GM23338 (cell line): ENCODE results near the gene METTL22. TPM values are rescaled to one million over a fixed set of nuclear protein-coding genes. Genes with fewer than 3 reads are reported as not detected.

Experiments
- ATAC-seq: fragments of 200-7000 bp; cut with Tn5 transposase; 3 replicates; pipeline ENCODE4 v1.9.1; 2020
- DNase-seq: peaks from one replicate; pipeline ENCODE4 v3.0.0-alpha.2; 2015; ENCODE audit warnings: low spot score
- H2AFZ ChIP-seq: fragments of 200-600 bp; sonication (generic); 2 replicates; pipeline ENCODE4 v1.8.0; 2016; ENCODE audit warnings: antibody characterized with exemption, mild to moderate bottlenecking, moderate library complexity
- H3F3A ChIP-seq: fragments of 200-600 bp; sonication (generic); replicated peaks from 2 replicates; pipeline ENCODE4 v1.8.0; 2017; ENCODE audit warnings: antibody characterized with exemption, mixed run types, low read depth
- H3K27ac ChIP-seq: fragments of 200-600 bp; sonication (generic); 2 replicates; pipeline ENCODE4 v1.6.1; 2016; ENCODE audit warnings: low read depth
- H3K27me3 ChIP-seq: fragments of 200-600 bp; sonication (generic); 2 replicates; pipeline ENCODE4 v1.8.0; 2016; ENCODE audit warnings: mild to moderate bottlenecking, mixed run types, moderate library complexity; ENCODE audit not compliant: insufficient read depth
- H3K36me3 ChIP-seq: fragments of 200-600 bp; sonication (generic); 2 replicates; pipeline ENCODE4 v1.8.0; 2016; ENCODE audit warnings: mild to moderate bottlenecking; ENCODE audit not compliant: insufficient read depth
- H3K4me1 ChIP-seq: fragments of 200-600 bp; sonication (generic); 2 replicates; pipeline ENCODE4 v1.8.0; 2016; ENCODE audit warnings: mild to moderate bottlenecking, moderate library complexity; ENCODE audit not compliant: insufficient read depth
- H3K4me2 ChIP-seq: fragments of 200-600 bp; sonication (generic); 2 replicates; pipeline ENCODE4 v1.7.1; 2017; ENCODE audit warnings: mixed run types
- H3K4me3 ChIP-seq: fragments of 200-600 bp; sonication (generic); 2 replicates; pipeline ENCODE4 v1.6.1; 2016; ENCODE audit warnings: mixed run types
- H3K79me2 ChIP-seq: fragments of 200-600 bp; sonication (generic); replicated peaks from 2 replicates; pipeline ENCODE4 v1.8.0; 2017; ENCODE audit warnings: mild to moderate bottlenecking; ENCODE audit not compliant: insufficient read depth
- H3K9me2 ChIP-seq: fragments of 200-600 bp; sonication (generic); 2 replicates; pipeline ENCODE4 v1.8.0; 2017; ENCODE audit not compliant: insufficient read depth
- H4K20me1 ChIP-seq: fragments of 200-600 bp; sonication (generic); replicated peaks from 2 replicates; pipeline ENCODE4 v1.8.0; 2017; ENCODE audit warnings: mild to moderate bottlenecking; ENCODE audit not compliant: insufficient read depth
- H3K27ac Mint-ChIP-seq: 2 replicates; pipeline ENCODE4 v1.8.0; 2020; ENCODE audit warnings: inconsistent platforms, mild to moderate bottlenecking, moderate library complexity, mixed read lengths
- H3K27me3 Mint-ChIP-seq: 3 replicates; pipeline ENCODE4 v1.8.0; 2022; ENCODE audit warnings: low read depth, mild to moderate bottlenecking, moderate library complexity, mixed read lengths, inconsistent platforms; ENCODE audit not compliant: insufficient read depth, poor library complexity
- H3K36me3 Mint-ChIP-seq: 3 replicates; pipeline ENCODE4 v1.8.0; 2021; ENCODE audit warnings: low read depth, mild to moderate bottlenecking, inconsistent platforms, moderate library complexity, mixed read lengths
- H3K4me1 Mint-ChIP-seq: 3 replicates; pipeline ENCODE4 v1.8.0; 2020; ENCODE audit warnings: mild to moderate bottlenecking, inconsistent platforms, mixed read lengths
- H3K4me3 Mint-ChIP-seq: 3 replicates; pipeline ENCODE4 v1.8.0; 2021; ENCODE audit warnings: moderate library complexity, mild to moderate bottlenecking, inconsistent platforms, mixed read lengths
- H3K9me3 Mint-ChIP-seq: 3 replicates; pipeline ENCODE4 v1.8.0; 2020; ENCODE audit warnings: moderate library complexity, mild to moderate bottlenecking, inconsistent platforms, mixed read lengths
- CREB1 ChIP-seq: fragments of 250-450 bp; sonication (Bioruptor Pico); IDR thresholded peaks from 2 replicates; pipeline ENCODE4 v1.5.0; 2020; ENCODE audit warnings: low read depth, mild to moderate bottlenecking, moderate library complexity
- ETS1 ChIP-seq: IDR thresholded peaks from 2 replicates; pipeline ENCODE4 v1.6.1; 2016; ENCODE audit warnings: antibody characterized with exemption
- EZH2 ChIP-seq: fragments of 200-600 bp; sonication (generic); IDR thresholded peaks from one replicate; pipeline ENCODE4 v1.8.0; 2017; ENCODE audit warnings: antibody characterized with exemption, mild to moderate bottlenecking, low read depth; ENCODE audit not compliant: unreplicated experiment
- EZH2phosphoT487 ChIP-seq: fragments of 200-600 bp; sonication (generic); IDR thresholded peaks from one replicate; pipeline ENCODE4 v1.8.1; 2018; ENCODE audit warnings: antibody characterized with exemption; ENCODE audit not compliant: unreplicated experiment
- JUNB ChIP-seq: IDR thresholded peaks from one replicate; pipeline ENCODE4 v1.6.1; 2016; ENCODE audit warnings: antibody characterized with exemption; ENCODE audit not compliant: unreplicated experiment
- NANOG ChIP-seq: IDR thresholded peaks from 2 replicates; pipeline ENCODE4 v1.6.1; 2016; ENCODE audit warnings: antibody characterized with exemption, borderline replicate concordance
- POLR2AphosphoS5 ChIP-seq: IDR thresholded peaks from 2 replicates; pipeline ENCODE4 v1.6.1; 2016; ENCODE audit warnings: antibody characterized with exemption, low read depth
- REST ChIP-seq: IDR thresholded peaks from one replicate; pipeline ENCODE4 v1.6.1; 2018; ENCODE audit warnings: antibody characterized with exemption; ENCODE audit not compliant: unreplicated experiment
- STAT1 ChIP-seq: IDR thresholded peaks from one replicate; pipeline ENCODE4 v1.6.1; 2016; ENCODE audit warnings: antibody characterized with exemption; ENCODE audit not compliant: unreplicated experiment
- ZNF114 ChIP-seq: fragments of 250-450 bp; sonication (Bioruptor Pico); IDR thresholded peaks from 2 replicates; pipeline ENCODE4 v1.5.0; 2020; ENCODE audit warnings: mild to moderate bottlenecking, moderate library complexity
- ZNF331 ChIP-seq: fragments of 250-450 bp; sonication (Bioruptor Pico); IDR thresholded peaks from 2 replicates; pipeline ENCODE4 v1.5.0; 2020; ENCODE audit warnings: low read depth, mild to moderate bottlenecking, moderate library complexity
- ZNF462 ChIP-seq: fragments of 250-450 bp; sonication (Bioruptor Pico); IDR thresholded peaks from 2 replicates; pipeline ENCODE4 v1.5.0; 2020; ENCODE audit warnings: mild to moderate bottlenecking, moderate library complexity
- polyA plus RNA-seq: library from polyadenylated mRNA; unstranded; fragments of >200 nt; fragmentation: Nextera tagmentation; extraction: Ambion mirVana; gene quantifications from 2 replicates; pipeline ENCODE4 v1.2.1, GENCODE V29; 2016
- total RNA-seq: library from RNA; depleted of rRNA; stranded (reverse); fragments of >200 nt; shearing (Covaris generic); gene quantifications from 2 replicates; pipeline ENCODE4 v1.2.3, GENCODE V29; 2014
- TF ChIP-seq, protein P1 (sequence below), 2 experiments: fragments of 200-600 bp in 1 of 2; sonication (generic) in 1 of 2; conservative IDR thresholded peaks; 2 replicates each; pipeline versions ENCODE4 v1.5.1 to v1.6.1; 2016 to 2017; ENCODE audit warnings: antibody characterized with exemption in 2 of 2, low read depth in 2 of 2, mild to moderate bottlenecking in 2 of 2, moderate library complexity in 1 of 2

The METTL22 gene
- total and polyA plus RNA-seq, 2 experiments from 2014 or later, result 51.4 to 51.8 TPM

- no peak overlapping the region for H3K27ac ChIP-seq
- peaks cover 9% of the 10 kb centered on the region for H3K36me3 Mint-ChIP-seq
- H3K4me3 Mint-ChIP-seq, result no peak overlapping the region
- no peaks in the 10 kb centered on the region for H3K79me2 ChIP-seq
- no peak overlapping the region for H3K4me2 ChIP-seq
- TF ChIP-seq NANOG (no peak), CREB1 (no peak), ZNF462 (CRISPR knock-in tag) (no peak), ETS1 (no peak), EZH2phosphoT487 (no peak), ZNF114 (CRISPR knock-in tag) (no peak), REST (no peak), STAT1 (no peak), ZNF331 (CRISPR knock-in tag) (no peak), EZH2 (no peak), JUNB (no peak), POLR2AphosphoS5 (no peak)
- TF ChIP-seq, protein P1, sequence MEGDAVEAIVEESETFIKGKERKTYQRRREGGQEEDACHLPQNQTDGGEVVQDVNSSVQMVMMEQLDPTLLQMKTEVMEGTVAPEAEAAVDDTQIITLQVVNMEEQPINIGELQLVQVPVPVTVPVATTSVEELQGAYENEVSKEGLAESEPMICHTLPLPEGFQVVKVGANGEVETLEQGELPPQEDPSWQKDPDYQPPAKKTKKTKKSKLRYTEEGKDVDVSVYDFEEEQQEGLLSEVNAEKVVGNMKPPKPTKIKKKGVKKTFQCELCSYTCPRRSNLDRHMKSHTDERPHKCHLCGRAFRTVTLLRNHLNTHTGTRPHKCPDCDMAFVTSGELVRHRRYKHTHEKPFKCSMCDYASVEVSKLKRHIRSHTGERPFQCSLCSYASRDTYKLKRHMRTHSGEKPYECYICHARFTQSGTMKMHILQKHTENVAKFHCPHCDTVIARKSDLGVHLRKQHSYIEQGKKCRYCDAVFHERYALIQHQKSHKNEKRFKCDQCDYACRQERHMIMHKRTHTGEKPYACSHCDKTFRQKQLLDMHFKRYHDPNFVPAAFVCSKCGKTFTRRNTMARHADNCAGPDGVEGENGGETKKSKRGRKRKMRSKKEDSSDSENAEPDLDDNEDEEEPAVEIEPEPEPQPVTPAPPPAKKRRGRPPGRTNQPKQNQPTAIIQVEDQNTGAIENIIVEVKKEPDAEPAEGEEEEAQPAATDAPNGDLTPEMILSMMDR (conservative IDR thresholded peaks at IDR 0.05; ENCODE audit: low read depth in 2 of 2), result no peak
- H3K27ac Mint-ChIP-seq, result no peak overlapping the region
- H3K4me1 ChIP-seq, result 0 out of 2 replicates have a peak, but pooled peaks cover 12% of the 10 kb centered on the region
- ATAC-seq, result no peak
- no peak overlapping the region for H3K4me3 ChIP-seq
- no peaks in the 10 kb centered on the region for H3K9me2 ChIP-seq
- peaks cover 9% of the 10 kb centered on the region for H3K9me3 Mint-ChIP-seq
- no peaks in the 10 kb centered on the region for H3K27me3 Mint-ChIP-seq
- H4K20me1 ChIP-seq, result no peaks in the 10 kb centered on the region
- H3K36me3 ChIP-seq, result no peaks in the 10 kb centered on the region; the same call in 1 of the 2 replicates
- no peaks in the 10 kb centered on the region for H3K27me3 ChIP-seq
- no peak overlapping the region for H2AFZ ChIP-seq
- H3K4me1 Mint-ChIP-seq, result peaks cover 17% of the 10 kb centered on the region
- no peaks in the 10 kb centered on the region for H3F3A ChIP-seq
- DNase-seq, result no peak
Measured at GRCh38 chr16:8686879-8687278, 65.4 kb downstream of the METTL22 start.
